Measurements from ENCODE around the gene ZDHHC8.

The ZDHHC8 gene

DNA sequence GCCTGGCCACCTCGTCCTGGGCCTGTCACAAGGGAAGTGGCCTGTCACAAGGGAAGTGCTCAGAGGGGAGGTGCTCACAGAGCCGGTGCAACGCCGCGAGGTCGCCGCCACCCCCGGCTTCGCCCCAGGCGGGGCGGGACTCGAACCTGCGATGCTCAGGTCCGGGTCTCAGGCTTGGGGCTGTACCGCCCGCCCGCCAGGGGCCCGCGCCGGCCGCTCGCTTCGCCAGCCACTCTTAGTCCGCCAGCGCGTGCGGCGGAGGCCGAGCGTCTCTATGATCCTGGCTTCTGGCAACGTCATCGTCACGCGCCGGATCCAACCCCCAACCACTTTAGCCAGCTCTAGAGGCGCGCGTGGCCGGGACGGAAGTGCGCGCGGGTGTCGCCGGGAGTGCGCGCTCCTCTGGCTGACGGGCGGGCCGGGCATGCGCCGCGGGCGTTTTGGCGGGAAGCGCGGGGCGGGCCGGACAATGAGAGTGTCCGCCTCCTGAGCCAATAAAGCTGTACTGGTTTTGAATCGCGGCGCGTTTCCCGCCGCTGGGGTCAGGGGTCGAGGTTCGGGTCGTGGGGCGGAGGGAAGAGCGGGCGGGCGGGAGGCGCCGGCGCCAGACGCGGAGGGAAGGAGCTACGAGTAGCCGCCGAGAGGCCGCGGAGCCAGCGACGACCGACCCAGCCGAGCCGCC lies 14.5 kb upstream of the ZDHHC8 start, which contains the start of gene TRMT2A:
Gene TRMT2A (minus strand): TSS at position 276 of the 682 bp plus-strand sequence. CDS start 320 bp downstream, outside the sequence.
- DNase-seq, result peak; percentile 98

DNA sequence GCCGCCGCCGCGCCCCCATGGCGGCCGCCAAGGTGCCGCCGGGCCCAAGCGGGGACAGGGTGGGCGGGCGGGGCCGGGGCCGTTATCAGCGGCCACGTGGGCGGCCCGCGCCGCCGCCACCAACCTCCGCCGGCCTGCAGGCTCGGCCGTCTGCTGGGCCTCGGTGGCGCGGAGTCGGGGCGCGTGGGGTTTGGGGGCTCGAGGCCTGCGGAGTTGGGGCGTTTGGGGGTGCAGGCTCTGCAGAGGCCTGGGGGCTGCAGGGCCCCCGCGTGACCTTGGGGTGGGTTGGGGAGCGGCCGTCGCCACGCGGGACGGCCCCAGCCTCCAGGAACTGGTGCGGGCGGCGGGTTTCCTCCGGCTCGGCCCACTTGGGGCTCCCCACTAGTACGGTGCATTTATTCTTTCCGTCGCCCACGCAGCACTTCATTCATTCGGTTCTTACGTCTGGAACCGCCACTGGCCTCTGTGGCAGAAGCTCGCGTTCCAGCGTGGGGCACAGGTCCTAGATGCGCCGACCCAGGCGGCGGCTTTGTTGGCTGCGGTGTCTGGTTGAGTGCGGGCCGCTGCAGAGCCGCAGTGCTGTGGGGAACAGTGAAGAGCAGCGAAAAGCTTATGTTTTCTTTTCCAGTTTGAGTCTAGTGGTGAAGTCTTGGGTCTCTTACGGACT lies 13.8 kb upstream of the ZDHHC8 start:
- under 1% methylated on average over 59 of the region's 66 CpGs for WGBS
- Histone ChIP-seq H3K27me3 (ENCODE audit: control insufficient read depth in 1 of 2, insufficient read depth in 1 of 2, low read length in 2 of 2) (no peaks in the 10 kb centered on the region), H3K4ac (ENCODE audit: low read depth in 1 of 2, low read length in 2 of 2) (peak overlapping the region; percentile 69 to 72), H2BK15ac (ENCODE audit: low read depth, poor library complexity, severe bottlenecking) (no peak overlapping the region), H4K8ac (ENCODE audit: low read length) (peak overlapping the region; percentile 66), H3K4me1 (ENCODE audit: control insufficient read depth, insufficient read depth, low read depth, low read length) (peaks cover 27% of the 10 kb centered on the region), H3K9ac (ENCODE audit: low read length) (peak overlapping the region; percentile 90), H2BK12ac (ENCODE audit: low read length in 2 of 2) (no peak overlapping the region), H2BK120ac (ENCODE audit: low read depth, low read length) (peak overlapping the region; percentile 96), H2AFZ (ENCODE audit: low read depth, low read length) (peak overlapping the region; percentile 34), H3K27ac (ENCODE audit: low read length, poor library complexity, severe bottlenecking) (peak overlapping the region; percentile 58), H3K36me3 (ENCODE audit: control insufficient read depth in 1 of 2, insufficient read depth in 2 of 2, low read depth in 1 of 2, low read length in 2 of 2) (peaks cover 59 to 73% of the 10 kb centered on the region in 2 experiments), H2BK5ac (ENCODE audit: low read depth, low read length, poor library complexity, severe bottlenecking) (no peak overlapping the region), H3K4me3 (ENCODE audit: insufficient read depth in 1 of 2, low read depth in 1 of 2, low read length in 2 of 2) (peak overlapping the region; percentile 96), H2AK5ac (ENCODE audit: low read length, severe bottlenecking) (no peak overlapping the region), H3K14ac (ENCODE audit: low read length in 2 of 2) (peak overlapping the region in 1 of 2 experiments; percentile 0), H3K23ac (ENCODE audit: low read length in 2 of 2) (peak overlapping the region in 1 of 2 experiments; percentile 73), H4K91ac (ENCODE audit: low read length) (peak overlapping the region; percentile 86), H3K9me3 (ENCODE audit: control insufficient read depth, low read length) (no peaks in the 10 kb centered on the region), H3K79me1 (replicated peaks; ENCODE audit: low read length, poor library complexity, severe bottlenecking) (peaks cover 33% of the 10 kb centered on the region), H3K18ac (ENCODE audit: low read depth in 1 of 2, low read length in 2 of 2) (peak overlapping the region; percentile 46 to 66), H3K4me2 (ENCODE audit: low read length, poor library complexity, severe bottlenecking) (peak overlapping the region; percentile 85)
- DNase-seq, result peak; percentile 48

More for the DNA sequence above, 14.5 kb upstream of the ZDHHC8 start, which contains the start of gene TRMT2A:
- H3K4me2 ChIP-seq (ENCODE audit: low read length, poor library complexity, severe bottlenecking), result peak within 1 kb of the TSS; percentile 98
- peak within 1 kb of the TSS; percentile 96 for H4K91ac ChIP-seq (ENCODE audit: low read length)
- H2AFZ ChIP-seq (ENCODE audit: low read depth, low read length), result peak within 1 kb of the TSS; percentile 85
- peak within 1 kb of the TSS; percentile 96 for H3K18ac ChIP-seq (ENCODE audit: low read depth in 1 of 2, low read length in 2 of 2)
- peak within 1 kb of the TSS; percentile 89 to 96 for H3K4ac ChIP-seq (ENCODE audit: low read depth in 1 of 2, low read length in 2 of 2)
- no peaks in the 10 kb centered on the region for H3K9me3 ChIP-seq (ENCODE audit: control insufficient read depth, low read length)
- peak within 1 kb of the TSS; percentile 78 for H2BK15ac ChIP-seq (ENCODE audit: low read depth, poor library complexity, severe bottlenecking)
- H3K4me3 ChIP-seq (ENCODE audit: insufficient read depth in 1 of 2, low read depth in 1 of 2, low read length in 2 of 2), result peak within 1 kb of the TSS; percentile 96
- H3K14ac ChIP-seq (ENCODE audit: low read length in 2 of 2), result peak within 1 kb of the TSS; percentile 87 to 98
- peak within 1 kb of the TSS; percentile 99 for H4K8ac ChIP-seq (ENCODE audit: low read length)
- peaks cover 62 to 73% of the 10 kb centered on the region in 2 experiments for H3K36me3 ChIP-seq (ENCODE audit: control insufficient read depth in 1 of 2, insufficient read depth in 2 of 2, low read depth in 1 of 2, low read length in 2 of 2)
- peak within 1 kb of the TSS in 1 of 2 experiments; percentile 73 for H3K23ac ChIP-seq (ENCODE audit: low read length in 2 of 2)
- H2BK120ac ChIP-seq (ENCODE audit: low read depth, low read length), result peak within 1 kb of the TSS; percentile 98
- H3K27me3 ChIP-seq (ENCODE audit: control insufficient read depth in 1 of 2, insufficient read depth in 1 of 2, low read length in 2 of 2), result no peaks in the 10 kb centered on the region
- H3K4me1 ChIP-seq (ENCODE audit: control insufficient read depth, insufficient read depth, low read depth, low read length), result peaks cover 28% of the 10 kb centered on the region
- peak within 1 kb of the TSS; percentile 31 to 71 for H2BK12ac ChIP-seq (ENCODE audit: low read length in 2 of 2)
- under 1% methylated on average over 55 of the region's 88 CpGs for WGBS
- H2AK5ac ChIP-seq (ENCODE audit: low read length, severe bottlenecking), result peak within 1 kb of the TSS; percentile 79
- H3K79me1 ChIP-seq (replicated peaks; ENCODE audit: low read length, poor library complexity, severe bottlenecking), result peaks cover 36% of the 10 kb centered on the region
- H2BK5ac ChIP-seq (ENCODE audit: low read depth, low read length, poor library complexity, severe bottlenecking), result peak within 1 kb of the TSS; percentile 77
- H3K9ac ChIP-seq (ENCODE audit: low read length), result peak within 1 kb of the TSS; percentile 98
- H3K27ac ChIP-seq (ENCODE audit: low read length, poor library complexity, severe bottlenecking), result peak within 1 kb of the TSS; percentile 58

DNA sequence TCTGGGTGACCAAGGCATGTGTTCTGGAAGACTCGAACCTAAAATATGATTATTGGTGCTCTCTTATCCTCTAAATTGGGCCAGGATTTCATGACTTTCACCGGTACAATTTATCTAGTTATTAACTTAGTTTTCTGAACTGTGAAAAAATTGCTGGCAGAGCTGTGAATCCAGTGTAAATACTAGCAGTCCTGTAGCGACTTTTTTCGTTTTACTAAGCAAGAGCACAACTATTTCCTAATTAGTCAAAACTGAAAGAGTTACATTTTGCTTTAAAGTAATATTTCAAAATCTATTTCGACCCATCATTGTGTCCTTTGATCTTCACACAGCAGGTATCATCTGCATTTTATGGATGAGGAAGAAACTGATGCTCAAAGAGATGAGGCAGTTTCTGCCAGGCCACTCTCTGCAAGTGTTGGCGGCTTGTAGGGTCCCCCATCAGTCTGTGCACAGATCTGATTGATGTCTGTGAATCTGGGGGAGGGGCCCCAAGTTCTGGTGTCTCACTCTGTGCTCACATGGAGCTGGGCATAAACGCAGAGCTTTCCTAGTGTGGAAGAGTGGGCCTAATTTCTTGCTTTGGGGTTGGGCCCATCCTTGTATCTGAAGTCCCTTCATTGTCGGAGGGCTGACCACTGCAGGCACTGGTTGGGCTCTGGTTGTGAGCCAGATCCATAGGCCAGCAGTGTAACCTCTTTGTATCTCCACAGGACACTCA lies 13.1 kb upstream of the ZDHHC8 start:
- no peak overlapping the region for H3K4ac ChIP-seq (ENCODE audit: low read depth in 1 of 2, low read length in 2 of 2)
- no peak overlapping the region for H4K91ac ChIP-seq (ENCODE audit: low read length)
- peaks cover 27% of the 10 kb centered on the region for H3K4me1 ChIP-seq (ENCODE audit: control insufficient read depth, insufficient read depth, low read depth, low read length)
- H2BK120ac ChIP-seq (ENCODE audit: low read depth, low read length), result no peak overlapping the region
- H3K18ac ChIP-seq (ENCODE audit: low read depth in 1 of 2, low read length in 2 of 2), result no peak overlapping the region
- H3K27ac ChIP-seq (ENCODE audit: low read length, poor library complexity, severe bottlenecking), result peak overlapping the region; percentile 58
- H4K8ac ChIP-seq (ENCODE audit: low read length), result no peak overlapping the region
- H2BK12ac ChIP-seq (ENCODE audit: low read length in 2 of 2), result no peak overlapping the region
- peak overlapping the region; percentile 96 for H3K4me3 ChIP-seq (ENCODE audit: insufficient read depth in 1 of 2, low read depth in 1 of 2, low read length in 2 of 2)
- DNase-seq, result no peak
- H2BK5ac ChIP-seq (ENCODE audit: low read depth, low read length, poor library complexity, severe bottlenecking), result no peak overlapping the region
- no peak overlapping the region for H3K14ac ChIP-seq (ENCODE audit: low read length in 2 of 2)
- peaks cover 29% of the 10 kb centered on the region for H3K79me1 ChIP-seq (replicated peaks; ENCODE audit: low read length, poor library complexity, severe bottlenecking)
- H3K9ac ChIP-seq (ENCODE audit: low read length), result peak overlapping the region; percentile 90
- peak overlapping the region in 1 of 2 experiments; percentile 82 for H3K23ac ChIP-seq (ENCODE audit: low read length in 2 of 2)
- H3K27me3 ChIP-seq (ENCODE audit: control insufficient read depth in 1 of 2, insufficient read depth in 1 of 2, low read length in 2 of 2), result no peaks in the 10 kb centered on the region
- no peak overlapping the region for H2AFZ ChIP-seq (ENCODE audit: low read depth, low read length)
- no peak overlapping the region for H2AK5ac ChIP-seq (ENCODE audit: low read length, severe bottlenecking)
- WGBS, result 69% methylated on average over 3 of the region's 8 CpGs
- no peaks in the 10 kb centered on the region for H3K9me3 ChIP-seq (ENCODE audit: control insufficient read depth, low read length)
- no peak overlapping the region for H2BK15ac ChIP-seq (ENCODE audit: low read depth, poor library complexity, severe bottlenecking)
- H3K4me2 ChIP-seq (ENCODE audit: low read length, poor library complexity, severe bottlenecking), result peak overlapping the region; percentile 85
- H3K36me3 ChIP-seq (ENCODE audit: control insufficient read depth in 1 of 2, insufficient read depth in 2 of 2, low read depth in 1 of 2, low read length in 2 of 2), result peaks cover 54 to 73% of the 10 kb centered on the region in 2 experiments
